Fibroblast of skin of scalp (primary cell): Measurements from ENCODE around the gene KIF21B.
A peak's percentile ranks its signal among the peaks of the same experiment; 100 is the strongest.

ENCODE experiments used
- DNase-seq: peaks from one replicate; pipeline ENCODE4 v3.0.0-alpha.2; 2013

The KIF21B gene

GRCh38 chr1:201048521-201048920 lies 25.0 kb upstream of the KIF21B start:
- DNase-seq, result no peak

DNA sequence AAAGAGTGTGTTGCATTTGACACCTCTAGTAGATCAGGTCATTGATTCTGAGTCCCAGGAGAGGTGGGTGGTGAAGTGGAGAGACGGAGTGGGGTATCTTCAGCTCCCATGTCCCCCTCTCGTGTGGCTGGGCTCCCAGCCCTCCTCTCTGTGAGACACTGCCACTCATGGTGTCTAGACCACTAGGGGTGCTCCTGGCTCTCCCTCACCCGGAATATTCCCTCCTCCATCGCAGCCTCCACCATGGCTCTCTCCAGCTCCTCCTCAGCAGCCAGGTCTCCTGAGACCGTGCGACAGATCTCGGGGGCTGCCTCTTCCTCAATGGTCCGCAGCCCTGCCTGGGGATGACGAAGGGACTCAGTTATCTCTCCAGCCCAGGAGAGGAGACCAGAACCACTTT lies 20.6 kb upstream of the KIF21B start:
- DNase-seq, result no peak

GRCh38 chr1:201042779-201043461 lies 19.4 kb upstream of the KIF21B start:
- DNase-seq, result peak; percentile 72

- DNase-seq, result no peak
These were observed 17.5 kb upstream of the KIF21B start for GRCh38 chr1:201041011-201041410.

GRCh38 chr1:201039876-201040275 lies 16.4 kb upstream of the KIF21B start:
- DNase-seq, result no peak

DNA sequence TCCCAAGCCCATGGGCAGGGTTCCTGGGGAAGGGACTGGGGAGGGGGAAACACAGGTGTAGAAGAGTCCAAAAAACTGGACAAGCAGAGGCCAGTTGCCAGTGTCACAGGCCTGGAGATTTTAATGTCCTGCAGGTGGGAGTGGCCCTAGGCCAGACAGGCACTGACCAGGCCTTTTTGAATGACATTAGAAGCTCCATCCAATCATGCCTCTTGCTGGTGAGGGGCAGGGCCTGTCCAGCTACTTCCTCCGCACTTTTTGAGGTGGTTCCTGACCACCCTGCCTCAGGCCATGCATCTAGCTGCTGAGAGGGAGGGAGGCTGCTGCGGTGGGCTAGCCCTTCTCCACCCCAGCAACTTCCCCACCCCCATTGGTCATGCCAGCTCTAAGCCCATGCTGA lies 15.9 kb upstream of the KIF21B start:
- no peak for DNase-seq

- no peak for DNase-seq
These were observed 14.8 kb upstream of the KIF21B start for GRCh38 chr1:201038186-201038876.

DNA sequence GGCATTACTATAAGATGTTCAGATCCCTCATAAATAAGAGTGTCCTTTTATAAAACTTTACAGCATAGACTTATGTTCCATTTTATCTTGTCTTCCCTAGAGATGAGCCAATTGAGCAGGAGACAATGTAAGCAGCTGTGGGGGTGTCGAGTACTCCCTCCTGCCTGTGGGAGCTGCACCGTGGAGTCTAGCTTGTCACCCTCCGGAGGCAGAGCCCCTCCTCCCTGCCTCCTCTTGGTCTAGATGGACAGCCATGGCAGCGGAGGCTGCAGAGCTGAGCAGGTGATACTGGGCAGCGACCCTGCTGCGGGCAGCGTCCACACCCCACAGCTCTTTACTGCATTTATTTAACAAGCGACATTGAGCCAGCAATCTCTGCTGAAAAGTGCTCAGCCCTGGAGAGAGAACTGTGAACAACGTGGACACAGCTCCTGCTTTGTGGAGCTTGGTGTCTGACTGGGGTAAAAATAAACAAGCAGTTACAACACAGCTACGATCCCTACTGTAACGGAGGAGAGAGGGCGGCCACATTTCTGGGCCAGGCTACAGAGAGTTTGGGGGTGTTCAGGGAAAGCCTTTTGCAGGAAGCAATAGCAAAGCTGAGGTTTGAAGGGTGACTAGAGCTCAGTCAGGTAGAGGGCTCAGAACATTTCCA lies 12.8 kb upstream of the KIF21B start:
- no peak for DNase-seq

DNA sequence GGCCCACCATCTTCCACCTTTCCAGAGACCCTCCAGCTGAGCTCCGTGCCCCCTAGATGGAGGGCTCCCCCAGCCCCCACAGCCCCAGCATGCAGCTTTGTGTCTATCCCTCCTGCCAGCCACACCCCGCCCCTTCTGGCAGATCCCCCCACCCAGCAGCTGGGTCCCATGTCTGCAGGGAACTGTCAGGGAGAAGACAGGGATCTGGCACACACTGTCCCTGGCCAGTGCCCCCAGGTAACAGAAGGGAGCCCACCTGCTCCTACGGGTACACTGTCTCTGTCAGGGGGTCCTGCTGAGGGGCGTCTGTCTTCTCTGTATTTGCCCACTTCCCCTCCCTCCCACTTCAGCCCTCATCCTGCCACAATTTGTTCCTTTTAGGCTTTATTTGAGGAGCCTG lies 11.2 kb upstream of the KIF21B start:
- no peak for DNase-seq

DNA sequence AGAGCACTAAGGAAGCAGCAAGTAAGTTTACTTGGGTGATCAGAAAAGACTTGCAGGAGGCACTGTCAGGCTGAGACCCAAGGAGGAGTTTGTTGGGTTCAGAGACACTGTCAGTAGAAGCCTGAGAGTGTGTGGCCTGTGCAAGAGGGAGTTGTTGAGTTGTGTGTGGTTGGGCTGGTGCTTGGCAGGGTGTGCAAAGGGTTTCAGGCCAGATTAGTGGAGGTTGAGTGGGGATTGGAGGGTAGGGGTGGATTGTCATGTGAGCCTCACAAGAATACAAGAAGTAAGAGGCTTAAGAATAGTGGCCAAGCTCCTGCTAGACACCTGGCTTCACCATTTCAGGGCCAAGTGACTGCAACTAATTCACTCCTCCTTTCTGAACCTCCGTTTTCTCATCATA lies 8.9 kb upstream of the KIF21B start:
- no peak for DNase-seq

- no peak for DNase-seq
These were observed 5.0 kb upstream of the KIF21B start for GRCh38 chr1:201028461-201028889.

- DNase-seq, result no peak
These were observed 3.3 kb upstream of the KIF21B start for GRCh38 chr1:201026836-201027235.

DNA sequence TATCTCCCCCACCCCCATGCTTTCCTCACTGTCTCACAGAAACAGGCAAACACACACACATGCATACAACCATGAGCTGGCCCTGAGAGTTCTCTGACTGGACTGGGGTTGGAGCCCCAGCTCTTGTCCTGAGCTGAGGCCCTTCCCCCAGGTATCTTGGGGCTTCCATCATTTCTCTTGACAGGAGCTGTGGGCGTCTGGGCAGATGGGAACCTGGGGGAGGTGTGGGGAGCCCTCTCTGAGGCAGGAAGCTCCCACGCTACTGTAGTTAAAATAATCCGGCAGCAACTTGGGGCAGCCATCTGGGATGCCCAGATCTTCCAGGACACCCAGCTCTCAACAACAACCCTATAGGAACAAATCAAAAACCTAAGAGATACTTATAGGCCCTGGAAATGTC lies 2.7 kb upstream of the KIF21B start:
- DNase-seq, result no peak

DNA sequence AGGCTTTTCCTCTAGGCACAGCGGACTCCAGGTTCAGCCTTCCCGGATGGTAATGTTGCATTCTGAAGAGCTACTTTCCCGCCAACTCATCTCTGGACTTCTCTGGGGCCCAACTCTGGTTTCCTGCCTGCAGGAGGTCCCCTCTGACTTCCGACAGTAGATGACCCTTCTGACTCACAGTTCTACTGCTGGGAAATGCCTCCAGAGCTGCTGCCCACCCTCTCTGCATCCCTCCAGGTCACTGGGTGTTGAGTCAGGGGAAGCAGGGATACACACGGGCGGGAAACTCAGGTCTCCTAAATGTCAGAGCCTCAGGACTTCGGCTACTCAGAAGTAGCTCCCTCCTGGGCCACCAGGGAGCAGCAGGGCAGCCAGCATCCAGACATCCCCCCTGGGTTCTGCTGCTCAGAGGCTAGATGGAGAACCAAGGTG lies 2.1 kb upstream of the KIF21B start:
- peak; percentile 74 for DNase-seq

GRCh38 chr1:201024625-201024998 lies 1.1 kb upstream of the KIF21B start:
- no peak for DNase-seq

DNA sequence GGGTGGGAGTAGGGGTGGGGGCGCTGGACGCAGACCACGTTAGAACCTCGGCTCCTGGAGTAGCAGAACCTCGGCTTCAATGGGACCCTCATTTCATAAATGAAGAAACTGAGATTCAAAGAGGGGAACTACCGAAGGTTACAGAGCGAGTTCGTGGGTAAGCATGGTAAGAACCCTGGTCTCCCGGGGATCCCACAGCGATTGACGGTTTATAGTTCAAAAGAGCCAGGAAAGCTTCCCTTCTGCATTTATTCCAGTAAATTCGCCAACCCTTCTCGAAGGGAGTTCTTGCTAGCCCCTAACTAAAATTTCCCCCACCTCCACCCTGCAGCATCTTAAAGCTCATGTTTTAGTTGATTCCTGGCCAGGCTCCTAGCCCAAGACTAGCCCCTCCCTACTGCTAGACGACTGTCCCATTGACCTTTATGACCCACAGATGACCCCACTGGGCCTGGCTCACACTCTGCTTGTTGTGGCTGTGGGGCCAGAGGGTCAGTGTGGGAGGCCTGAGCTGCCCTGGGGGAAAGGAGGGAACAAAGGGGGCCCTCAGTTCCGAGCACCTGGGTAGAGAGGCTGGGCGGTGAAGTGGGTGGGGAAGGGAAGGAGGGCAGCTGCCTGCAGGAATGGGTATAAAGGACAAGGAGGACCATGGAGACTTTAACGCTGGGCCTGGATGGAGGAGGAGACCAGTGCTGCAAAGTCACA lies 558 bp upstream of the KIF21B start:
- DNase-seq, result no peak

- no peak for DNase-seq
These were observed 546 bp downstream of the KIF21B start for GRCh38 chr1:201022820-201023516.

- DNase-seq, result no peak
These were observed 1.1 kb downstream of the KIF21B start for GRCh38 chr1:201022493-201022819.

DNA sequence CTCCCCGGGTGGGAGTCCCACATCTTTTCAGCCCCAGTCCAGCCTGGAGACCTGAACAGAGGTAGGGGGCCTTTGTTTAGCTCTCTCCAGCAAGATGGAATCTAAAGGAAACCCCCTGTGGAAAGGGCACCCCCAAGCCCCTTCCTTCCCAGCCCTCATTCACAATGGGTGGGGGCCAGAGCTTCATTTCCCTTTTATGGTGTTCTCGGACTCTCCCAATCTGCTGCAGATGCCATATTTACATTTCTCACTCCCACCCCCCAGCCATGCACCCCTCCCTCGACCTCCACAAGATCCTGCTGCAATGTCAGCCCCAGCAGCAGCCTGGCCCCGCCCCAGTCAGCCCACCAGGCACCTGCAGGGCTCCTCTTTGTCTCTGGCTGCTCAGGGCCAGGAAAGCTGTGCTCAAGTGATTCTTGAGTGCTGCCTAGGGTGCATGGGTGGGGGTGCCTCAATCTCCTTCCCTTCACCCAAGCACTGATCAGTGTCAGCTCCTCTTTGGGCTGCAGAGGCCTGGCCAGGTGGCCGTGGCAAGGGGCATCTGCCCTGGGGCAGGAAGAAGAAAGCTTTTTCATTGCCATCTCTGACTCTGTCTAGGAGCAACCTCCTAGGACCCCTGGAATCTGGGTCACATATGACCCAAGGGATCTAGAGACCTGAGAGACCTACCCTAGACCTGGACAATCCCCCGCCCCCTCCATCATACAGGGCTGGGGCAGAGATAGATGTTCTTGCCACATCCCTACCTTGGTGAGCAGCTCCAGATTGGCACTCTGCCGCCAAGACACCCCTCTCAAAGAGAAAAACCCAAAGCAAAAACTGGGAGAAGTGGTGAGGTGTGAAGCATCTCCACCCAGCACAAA lies 1.7 kb downstream of the KIF21B start:
- DNase-seq, result no peak

GRCh38 chr1:201020721-201021629 lies 2.5 kb downstream of the KIF21B start:
- DNase-seq, result no peak
